HG03108 (cell line): ENCODE results near the gene SRGAP3.

ENCODE experiments used
- ATAC-seq: cut with Tn5 transposase; IDR thresholded peaks from one replicate; pipeline ENCODE4 v1.9.1; 2021; ENCODE audit warnings: moderate library complexity; ENCODE audit not compliant: unreplicated experiment

SRGAP3 gene

DNA sequence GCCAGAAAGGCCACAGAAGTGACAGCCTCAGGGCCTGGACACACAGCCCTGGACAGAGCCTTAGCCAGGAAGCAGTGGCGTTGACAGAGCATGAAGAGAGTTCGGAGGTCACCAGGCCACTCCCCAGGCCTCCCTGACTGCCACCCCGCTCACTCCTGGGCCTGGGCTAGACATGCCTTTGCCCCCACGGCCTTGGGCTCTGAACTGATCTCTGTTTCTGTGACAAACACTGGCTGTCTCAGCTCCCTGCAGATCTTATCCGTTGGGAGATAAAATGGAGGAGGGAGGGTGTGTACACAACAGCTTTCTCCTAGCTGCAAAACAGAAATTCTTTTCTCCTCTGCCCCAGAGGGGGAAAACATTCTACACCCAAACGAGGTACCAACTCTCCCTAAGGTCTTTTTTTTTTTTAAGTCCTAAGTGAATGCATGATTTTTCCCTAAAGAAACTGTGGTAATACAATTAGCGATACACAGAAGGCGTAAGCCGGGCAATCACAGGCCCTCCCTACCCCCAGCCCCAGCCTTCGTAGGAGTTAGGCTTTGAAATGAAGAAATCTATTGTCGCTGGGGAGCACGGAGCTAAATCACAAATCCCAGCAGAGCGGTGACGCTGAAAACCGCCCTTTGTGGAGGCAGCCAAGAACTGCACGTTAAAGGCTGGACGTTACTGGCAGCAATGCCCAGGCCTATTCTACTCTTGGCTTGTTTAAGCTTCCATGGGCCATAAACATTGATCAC, 45.0 kb downstream of the SRGAP3 start:
- no peak for ATAC-seq

DNA sequence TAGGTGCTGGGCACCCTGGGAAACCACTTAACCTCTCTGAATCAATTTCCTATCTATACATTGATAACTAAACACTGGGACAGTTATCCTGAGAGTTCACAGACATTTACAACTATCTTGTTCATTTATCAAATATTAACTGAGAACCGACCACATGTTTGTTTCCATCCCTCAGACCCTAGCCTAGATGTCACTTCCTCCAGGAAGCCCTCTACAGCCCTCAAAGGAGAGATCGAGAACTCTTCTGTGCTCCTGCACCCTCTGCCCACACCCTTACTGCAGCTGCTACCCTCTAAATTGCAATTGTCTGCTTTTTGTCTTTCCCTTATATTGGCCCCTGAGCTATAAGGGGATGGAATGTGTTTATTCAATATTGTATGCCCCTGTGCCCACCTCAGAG, 46.1 kb downstream of the SRGAP3 start:
- no peak for ATAC-seq

DNA sequence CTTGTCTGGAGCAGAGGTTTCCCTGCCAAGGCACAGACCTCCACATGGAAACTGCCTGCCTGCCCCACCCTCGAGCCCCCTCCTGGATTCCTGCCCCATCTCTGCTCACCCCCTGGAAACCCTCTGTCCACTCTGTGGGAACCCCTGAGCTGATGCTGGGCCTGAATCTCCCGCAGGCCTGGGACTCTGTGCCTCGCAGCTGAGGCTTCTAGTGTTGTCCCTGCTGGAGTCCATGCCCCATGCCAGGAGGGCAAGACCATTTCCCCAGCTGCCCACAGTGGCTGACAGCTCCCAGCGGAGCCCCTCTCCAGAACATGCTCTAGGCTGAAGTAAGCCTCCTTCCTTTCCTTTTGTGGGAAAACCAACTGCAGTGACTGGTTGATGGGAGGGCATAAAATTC, 46.9 kb downstream of the SRGAP3 start:
- ATAC-seq = no peak

DNA sequence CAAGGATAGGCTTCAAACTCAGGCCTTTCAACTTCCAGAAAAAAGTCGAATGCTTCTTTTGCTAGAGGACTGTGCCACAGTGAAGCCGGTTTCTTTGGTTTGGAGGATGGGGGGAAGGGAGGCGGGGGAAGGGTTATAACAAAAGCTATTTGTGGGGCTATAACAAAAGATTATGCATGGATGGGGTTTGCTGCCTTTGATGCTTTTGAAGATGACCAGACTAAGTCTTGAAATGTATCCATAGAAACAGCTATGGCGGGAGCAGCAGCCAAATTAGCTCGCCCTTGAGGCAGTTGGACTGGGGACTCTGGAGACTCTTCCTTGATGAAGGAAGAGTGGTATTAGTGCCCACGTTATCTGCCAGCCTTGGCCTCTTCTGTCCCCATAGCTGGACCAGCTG, 47.5 kb downstream of the SRGAP3 start:
- no peak for ATAC-seq

DNA sequence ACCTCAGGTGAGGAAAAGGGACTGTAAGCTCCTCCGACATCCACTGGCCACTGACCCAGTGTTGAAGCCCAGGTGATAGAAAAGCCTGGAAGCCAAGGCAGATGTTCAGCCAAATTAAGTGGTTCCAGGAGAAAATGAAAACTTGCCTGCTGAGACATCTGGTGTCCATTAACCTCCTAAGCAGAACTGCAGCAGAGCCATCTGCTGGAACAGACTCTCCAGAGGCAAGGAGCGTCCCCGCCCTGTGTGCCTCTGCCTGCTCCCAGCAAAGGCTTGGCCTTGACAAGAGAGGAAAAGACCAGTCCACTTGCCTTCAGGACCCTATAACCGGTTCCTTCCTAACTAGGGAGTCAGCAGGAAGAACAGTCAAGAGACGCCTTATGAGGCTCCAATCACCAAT, 48.2 kb downstream of the SRGAP3 start:
- no peak for ATAC-seq

DNA sequence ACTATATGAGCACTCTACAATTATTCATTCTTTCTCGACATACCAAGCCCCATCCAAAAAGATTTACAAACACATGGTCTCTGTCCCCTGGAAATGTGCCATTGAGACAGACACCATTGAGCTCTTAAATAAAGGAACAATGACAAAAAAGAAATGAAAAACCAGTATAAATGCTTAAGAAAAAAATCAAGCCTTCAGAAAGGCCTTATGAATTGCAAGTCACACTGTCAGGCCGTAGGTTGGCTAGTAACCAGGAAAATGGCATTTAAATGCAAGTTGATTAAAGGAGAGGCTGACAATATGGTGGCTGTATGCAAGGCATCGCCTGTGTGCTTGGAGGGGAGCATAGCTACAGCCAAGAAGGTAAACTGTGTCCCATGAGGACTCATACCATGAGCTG, 49.7 kb downstream of the SRGAP3 start:
- no peak for ATAC-seq

DNA sequence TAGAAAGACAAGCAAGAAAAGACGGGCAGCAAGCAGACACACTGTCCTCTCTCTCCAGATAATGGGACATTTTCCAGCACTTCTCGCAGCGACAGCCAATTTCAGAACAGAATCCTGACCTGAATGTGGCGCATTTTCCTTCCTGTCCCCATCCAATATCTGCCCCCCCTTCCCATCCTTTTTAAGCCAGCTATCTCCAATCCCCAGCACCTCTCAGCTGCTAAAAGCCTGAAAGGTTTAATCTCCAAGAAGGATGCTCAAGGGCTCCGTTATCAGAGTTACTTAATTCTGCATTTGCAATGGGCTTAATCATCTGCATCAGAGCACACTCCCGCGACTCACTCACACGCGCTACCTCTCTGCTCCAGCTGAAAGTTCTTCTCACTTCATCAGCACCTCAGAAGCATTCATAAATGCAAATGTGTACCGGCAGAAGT, 50.5 kb downstream of the SRGAP3 start:
- no peak for ATAC-seq

DNA sequence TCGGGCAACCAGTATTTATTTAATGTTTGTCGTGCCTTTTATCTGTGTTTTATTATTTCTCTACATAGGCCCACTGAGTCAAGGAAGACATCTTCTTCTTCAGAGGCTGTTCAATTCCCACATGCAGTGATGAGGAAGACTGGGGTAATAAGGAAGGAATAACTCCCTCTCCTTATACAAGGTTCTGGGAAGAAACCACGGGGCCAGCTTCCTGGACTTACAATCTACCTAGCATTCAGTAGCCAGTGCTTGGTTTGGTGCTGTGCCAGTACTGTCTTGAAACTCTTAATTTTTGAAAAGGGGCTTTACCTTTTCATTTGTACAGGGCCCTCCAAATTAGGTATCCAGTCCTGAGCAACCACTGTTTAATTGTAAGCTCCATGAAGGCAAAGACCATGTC, 51.2 kb downstream of the SRGAP3 start:
- ATAC-seq = no peak

DNA sequence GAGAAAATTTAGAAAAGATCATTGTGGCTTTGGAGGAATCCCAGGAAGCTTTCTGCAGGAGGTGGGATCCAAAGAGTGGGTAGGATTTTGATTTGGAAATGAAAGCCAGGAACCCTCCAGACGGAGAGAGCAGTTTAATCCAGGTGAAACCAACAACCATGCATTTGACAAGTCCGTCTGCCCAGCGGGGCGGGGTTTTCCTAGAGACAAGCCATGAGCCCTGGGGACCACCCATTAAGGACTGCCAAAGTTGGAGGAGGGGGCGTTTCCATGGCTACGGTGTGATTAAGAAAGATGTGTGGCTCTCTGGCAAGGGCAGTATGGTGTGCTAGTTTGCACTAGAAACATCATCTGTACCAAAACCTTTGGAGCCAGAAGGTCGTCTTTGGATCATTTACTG, 53.4 kb downstream of the SRGAP3 start:
- no peak for ATAC-seq

DNA sequence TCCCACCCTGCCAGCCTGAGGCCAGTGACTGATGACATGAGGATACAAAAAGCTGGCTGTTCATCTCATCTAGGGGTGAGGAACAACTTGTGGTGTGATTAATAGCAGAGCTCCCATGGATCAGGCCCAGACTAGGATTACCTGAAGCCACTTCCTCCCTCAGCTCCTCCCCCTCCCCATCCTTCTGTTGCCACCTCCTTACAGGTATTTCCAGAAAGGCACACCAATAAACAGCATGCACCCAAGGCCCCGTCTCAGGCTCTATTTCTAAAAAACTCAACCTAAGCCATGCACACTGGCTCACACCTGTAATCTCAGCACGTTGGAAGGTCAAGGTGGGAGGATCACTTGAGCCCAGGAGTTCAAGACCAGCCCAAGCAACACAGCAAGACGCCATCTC, 54.1 kb downstream of the SRGAP3 start:
- ATAC-seq = no peak

DNA sequence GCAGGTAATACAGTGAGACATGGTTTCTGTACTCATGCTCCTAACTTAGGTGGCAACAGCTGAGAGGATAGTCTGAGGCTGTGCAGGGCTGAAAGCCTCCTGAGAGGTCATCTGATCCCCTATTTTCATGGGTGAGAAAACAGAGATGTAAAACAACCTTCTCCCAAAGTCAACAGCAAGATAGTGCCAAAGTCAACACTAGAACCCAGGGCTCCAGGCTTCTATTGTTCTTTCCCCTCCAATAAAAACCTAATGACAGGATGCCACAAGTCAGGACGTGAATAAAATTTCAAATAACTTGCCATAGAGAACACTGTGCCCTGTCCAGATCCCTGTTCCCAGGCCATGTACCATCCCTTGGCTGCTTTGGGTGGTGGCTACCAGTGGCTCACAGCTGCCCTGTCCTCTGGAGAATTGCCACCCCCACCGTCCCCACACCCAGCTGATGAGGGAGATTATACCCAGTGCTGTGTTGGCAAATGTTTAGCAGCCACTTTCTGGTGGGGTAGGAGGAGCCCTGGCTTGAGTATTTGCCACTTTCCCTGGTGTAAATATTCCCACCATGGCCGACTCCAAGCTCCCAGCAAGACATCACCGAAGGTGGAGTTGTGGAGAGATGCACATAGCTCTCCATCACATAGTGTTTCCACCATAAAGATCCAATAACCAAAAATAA, 54.8 kb downstream of the SRGAP3 start:
- ATAC-seq = no peak

DNA sequence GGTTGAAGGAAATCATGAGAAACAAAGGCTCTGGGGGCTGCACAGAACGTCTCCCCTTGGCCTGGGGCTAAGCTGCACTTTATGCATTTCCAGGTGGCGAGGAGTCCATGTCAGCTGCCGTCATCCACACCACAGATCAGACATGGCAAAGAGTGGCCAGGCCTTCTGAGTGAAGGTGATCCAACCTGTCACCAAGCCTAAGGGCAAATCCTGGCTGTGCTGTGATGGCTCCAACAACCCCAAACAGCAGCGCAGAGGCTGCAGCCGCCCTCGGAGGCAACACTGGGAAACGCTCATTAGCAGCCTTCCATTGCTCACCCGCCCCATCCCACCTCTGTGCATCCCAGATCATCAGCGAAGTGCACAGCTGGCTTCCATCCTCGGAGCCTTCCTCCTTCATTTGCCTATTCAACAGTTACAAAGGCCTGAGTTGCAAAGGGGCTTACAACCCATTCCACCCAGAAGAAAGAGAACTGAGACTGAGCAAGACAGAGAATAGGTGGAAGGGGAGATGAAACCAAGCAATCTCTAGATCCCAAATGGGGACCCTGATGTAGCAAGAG, 55.7 kb downstream of the SRGAP3 start:
- no peak for ATAC-seq

DNA sequence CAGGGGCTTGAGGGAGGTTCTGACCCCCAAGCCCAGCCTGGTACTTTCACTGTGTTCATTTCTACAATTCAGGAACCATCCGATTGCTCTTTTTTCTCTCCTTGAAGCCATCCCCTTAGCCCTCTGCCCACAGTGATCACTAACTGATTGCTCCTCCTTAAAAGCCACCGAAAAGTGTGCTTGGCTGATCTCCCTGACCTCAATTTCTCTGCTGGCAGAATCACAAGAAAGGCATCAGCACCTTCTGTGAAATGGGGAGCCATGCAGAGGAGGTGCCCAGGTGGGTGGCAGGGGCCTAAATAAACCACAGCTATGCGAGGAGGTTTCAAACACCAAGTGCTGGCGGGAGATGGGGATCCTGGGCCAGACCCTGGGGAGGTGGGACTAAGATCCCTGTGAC, 56.2 kb downstream of the SRGAP3 start:
- ATAC-seq = no peak

DNA sequence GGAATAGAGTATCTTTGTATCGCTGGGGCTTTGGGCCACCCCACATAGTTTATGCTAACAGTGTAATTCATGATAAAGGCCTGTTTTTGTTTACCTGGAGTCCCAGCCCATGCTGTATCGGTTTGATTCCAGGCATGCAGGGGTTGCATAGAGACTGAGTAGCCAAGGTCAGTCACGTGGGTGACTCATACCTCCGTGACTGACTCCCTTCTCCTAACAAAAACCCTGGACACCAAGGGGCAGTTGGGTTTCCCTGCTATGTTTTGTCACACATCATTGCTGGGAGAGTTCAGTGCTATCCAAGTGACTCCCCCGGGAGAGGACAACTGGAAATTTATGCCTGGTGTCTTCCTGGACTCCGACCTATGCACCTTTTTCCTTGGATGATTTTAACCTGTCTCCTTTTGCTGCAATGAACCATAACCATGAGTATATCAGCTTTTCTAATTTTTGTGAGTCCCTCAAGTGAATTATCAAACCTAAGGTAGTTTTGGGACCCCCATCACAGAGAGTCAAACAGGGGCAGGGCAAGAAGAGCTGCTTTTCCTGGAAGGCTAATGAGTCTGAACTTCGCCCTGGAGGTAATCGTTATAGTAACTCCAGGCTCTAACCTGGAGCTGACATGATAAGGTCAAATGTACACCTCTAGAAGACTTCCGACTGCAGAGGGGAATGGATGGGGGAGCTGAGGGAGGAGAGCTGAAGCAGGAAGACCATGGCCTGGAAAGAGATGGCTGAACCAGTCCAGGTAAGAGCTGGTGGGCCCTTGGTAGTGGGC, 57.0 kb downstream of the SRGAP3 start:
- no peak for ATAC-seq

DNA sequence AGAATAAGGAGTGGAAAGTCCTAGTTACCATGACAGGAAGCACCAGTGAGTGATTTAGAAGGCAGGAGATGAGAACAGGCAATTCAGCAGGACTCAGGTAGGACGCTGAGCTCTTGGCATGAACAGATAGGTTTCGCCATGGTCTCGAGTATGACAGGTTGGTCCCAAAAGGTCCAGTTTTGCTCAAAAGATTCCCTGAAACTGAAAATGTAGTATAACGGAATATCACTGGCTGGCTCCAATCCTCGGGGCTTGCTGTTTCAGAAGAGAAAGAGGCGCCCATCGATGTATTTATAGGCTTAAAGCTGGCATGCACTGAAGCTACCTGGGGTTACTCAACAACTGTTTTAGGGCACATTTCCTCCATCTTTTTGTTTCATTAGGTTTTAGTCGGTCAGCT, 59.2 kb downstream of the SRGAP3 start:
- ATAC-seq = no peak

DNA sequence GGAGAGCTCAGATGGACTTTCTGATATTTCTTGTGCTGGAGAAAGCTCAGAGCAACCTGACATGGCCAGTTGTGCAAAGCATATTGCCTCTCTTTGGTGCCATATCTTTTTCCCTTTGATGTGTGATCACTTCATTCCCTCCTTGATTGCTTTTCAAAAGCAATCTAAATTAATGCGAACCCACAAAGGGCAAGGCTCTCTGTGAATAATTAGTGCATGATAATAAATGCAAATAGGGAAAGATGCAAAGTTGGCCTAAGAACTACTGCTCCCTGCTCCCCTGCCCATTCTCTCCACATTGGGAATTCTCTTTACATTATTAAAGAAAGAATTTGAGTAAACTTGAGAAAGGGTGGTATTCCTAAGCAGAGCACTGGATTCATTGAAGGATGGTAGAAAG, 60.9 kb downstream of the SRGAP3 start:
- ATAC-seq = no peak

DNA sequence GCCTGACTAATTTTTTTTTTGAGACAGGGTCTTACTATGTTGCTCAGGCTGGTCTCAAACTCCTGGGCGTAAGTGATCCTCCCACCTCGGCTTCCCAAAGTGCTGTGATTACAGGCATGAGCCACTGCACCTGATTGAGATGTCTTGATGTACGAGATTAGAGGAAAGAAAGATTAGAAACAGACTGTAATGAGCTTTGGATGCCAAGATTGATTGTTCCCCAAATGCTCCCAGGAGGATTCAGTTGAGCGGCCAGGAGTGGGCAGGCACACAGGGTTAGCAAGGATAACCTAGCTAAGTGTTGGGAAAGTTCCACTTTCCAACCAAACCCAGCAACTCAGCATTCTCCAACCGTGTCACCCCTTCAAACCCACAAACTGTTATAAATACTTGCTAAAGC, 63.7 kb downstream of the SRGAP3 start:
- no peak for ATAC-seq

DNA sequence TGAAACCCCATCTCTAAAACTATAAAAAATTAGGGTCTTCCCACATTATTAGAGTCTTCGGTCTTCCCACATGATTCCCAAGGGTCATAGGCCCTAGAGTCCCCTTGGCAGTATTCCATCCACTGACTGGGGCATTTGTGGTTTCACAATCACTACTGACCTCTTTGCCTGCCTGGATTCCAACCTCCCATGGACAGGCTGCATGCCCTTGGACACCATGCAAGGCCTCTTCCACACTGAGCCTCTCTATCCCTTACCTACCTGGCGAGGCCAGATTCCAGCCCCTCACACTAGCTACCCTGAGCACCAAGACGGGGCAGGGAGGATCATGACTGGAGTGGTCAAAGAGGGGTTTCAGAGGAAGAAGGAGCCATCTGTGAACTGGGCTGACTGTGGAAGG, 64.4 kb downstream of the SRGAP3 start:
- no peak for ATAC-seq

DNA sequence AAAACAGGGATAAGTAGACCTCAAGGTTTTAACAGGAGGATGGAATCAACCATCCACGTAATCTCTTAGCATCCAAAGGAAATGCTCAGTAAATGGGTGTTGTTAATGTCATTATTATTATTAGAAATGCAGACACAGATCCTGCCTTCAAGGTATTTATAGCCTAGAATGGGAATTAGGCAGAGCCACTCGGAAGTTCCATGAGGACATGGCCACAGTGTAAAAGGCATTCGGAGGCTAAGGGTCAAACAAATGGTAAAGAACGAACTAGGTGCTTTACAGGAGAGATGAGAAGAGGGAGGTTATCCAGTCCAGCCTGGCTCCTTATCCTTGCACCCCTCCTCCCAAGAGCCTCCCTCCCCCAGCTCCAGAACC, 65.0 kb downstream of the SRGAP3 start:
- no peak for ATAC-seq

DNA sequence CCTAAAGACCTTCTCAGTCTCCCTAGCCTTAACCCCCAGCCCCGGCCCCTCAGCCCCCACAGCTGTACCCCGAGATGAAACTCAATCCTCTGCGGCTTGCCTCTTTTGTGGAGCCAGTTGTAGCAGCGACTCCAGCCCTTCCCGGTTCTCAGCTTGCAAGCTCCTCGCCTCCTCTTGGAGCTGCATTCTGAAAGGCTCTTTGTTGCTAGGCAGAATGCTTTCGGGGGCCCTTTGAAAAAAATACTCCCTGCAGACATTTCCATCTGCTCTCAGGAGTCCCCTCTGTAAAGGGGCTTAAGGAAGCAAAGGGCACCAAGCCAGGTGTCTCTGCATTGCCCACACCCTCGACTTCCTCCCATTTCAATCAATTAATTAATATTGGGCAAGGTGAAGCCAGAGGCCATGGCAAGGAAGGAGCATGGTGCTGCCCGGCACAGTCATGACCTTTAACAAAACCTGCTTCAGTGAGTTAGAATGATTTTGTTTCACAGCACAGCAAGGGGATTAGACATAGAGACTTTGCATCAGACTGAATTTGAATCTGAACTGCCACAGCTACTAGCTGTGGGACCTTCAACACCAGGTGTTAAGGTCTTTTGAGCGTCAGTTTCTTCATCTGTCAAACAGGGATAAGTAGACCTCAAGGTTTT, 65.5 kb downstream of the SRGAP3 start:
- no peak for ATAC-seq

DNA sequence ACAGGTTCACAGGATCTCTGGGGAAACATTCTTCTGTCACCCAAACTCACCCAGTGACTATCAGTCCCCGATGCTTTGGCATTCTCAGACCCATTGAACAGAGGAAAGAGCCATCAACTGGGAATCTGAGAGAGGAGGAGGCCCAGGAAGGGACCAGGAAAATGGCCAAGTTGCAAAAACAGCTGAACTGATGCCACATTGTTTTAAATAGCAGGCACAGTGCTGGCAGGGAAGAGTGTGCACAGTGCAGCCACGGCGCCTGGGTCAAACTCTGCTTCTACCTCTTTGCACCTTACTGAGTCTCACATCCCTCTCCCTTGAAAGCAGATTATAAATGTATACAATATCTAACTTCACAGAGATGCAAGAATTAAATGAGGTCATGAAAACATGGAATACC, 66.4 kb downstream of the SRGAP3 start:
- ATAC-seq = no peak
